Sigmoid colon (tissue), 7 donors: ENCODE data around the gene NHLRC4. TPM values are rescaled to one million over a fixed set of nuclear protein-coding genes. Genes with fewer than 3 reads are reported as not detected.
A peak's percentile ranks its signal among the peaks of the same experiment; 100 is the strongest.

Experiments
- DNase-seq: peaks from one replicate; pipeline ENCODE4 v3.0.0-alpha.2; 2019
- H3K27ac ChIP-seq, 4 donors: fragments of 200-600 bp; sonication (generic); one replicate each; pipeline ENCODE4 v1.5.1; 2016 to 2019; ENCODE audit warnings: mild to moderate bottlenecking in 1 of 4
- H3K27me3 ChIP-seq, 3 donors: fragments of 200-600 bp; sonication (generic); one replicate each; pipeline ENCODE4 v1.5.1; 2019; ENCODE audit warnings: mild to moderate bottlenecking in 1 of 3
- H3K36me3 ChIP-seq, 4 donors: fragments of 200-600 bp; sonication (generic); one replicate each; pipeline ENCODE4 v1.5.1; 2016 to 2019
- H3K4me1 ChIP-seq, 4 donors: fragments of 200-600 bp; sonication (generic); one replicate each; pipeline ENCODE4 v1.5.1; 2017 to 2019
- H3K4me3 ChIP-seq, 4 donors: fragments of 200-600 bp; sonication (generic); one replicate each; pipeline ENCODE4 v1.5.1; 2017 to 2019; ENCODE audit warnings: mild to moderate bottlenecking in 2 of 4, moderate library complexity in 1 of 4
- H3K9me3 ChIP-seq, 4 donors: fragments of 200-600 bp in 3 of 4; sonication (generic) in 3 of 4; one replicate each; pipeline versions ENCODE4 v1.5.1 to v1.6.1; 2013 to 2019
- CTCF ChIP-seq, 4 experiments: fragments of 450-650 bp in 3 of 4; fragments of 200-600 bp in 1 of 4; IDR thresholded peaks; one replicate each; pipeline ENCODE4 v1.5.1; 2016 to 2019; ENCODE audit warnings: antibody characterized with exemption in 4 of 4, mild to moderate bottlenecking in 3 of 4, moderate library complexity in 2 of 4
- EP300 ChIP-seq, 4 donors: sonication (generic); formaldehyde crosslinking; IDR thresholded peaks; one replicate each; pipeline ENCODE4 v1.6.1; 2017; ENCODE audit warnings: antibody characterized with exemption in 4 of 4
- POLR2A ChIP-seq, 2 donors: fragments of 450-650 bp; IDR thresholded peaks; one replicate each; pipeline ENCODE4 v1.6.1; 2016; ENCODE audit warnings: antibody characterized with exemption in 2 of 2, mild to moderate bottlenecking in 2 of 2, moderate library complexity in 2 of 2
- POLR2AphosphoS5 ChIP-seq, 4 donors: sonication (generic); formaldehyde crosslinking; IDR thresholded peaks; one replicate each; pipeline ENCODE4 v1.6.1; 2017; ENCODE audit warnings: antibody characterized with exemption in 4 of 4
- WGBS, 2 donors: extraction: QIAGEN DNeasy Blood & Tissue Kit; methylation state at CpG; one replicate each; pipeline ENCODE4 v1.1.7; 2013; 5-methylcytosine and 5-hydroxymethylcytosine counted together
- intact Hi-C: fragments of 100-400 bp; cut with DNase I; formaldehyde crosslinking; loops from one replicate; pipeline ENCODE4 v1.15.1; 2023
- polyA plus RNA-seq, 3 donors: library from polyadenylated mRNA; stranded (reverse); fragments of 200-250 nt; gene quantifications; one replicate each; pipeline ENCODE4 v1.2.3, GENCODE V29; 2013
- total RNA-seq, 4 donors: library from RNA; depleted of rRNA; stranded (reverse); fragments of >200 nt; gene quantifications; one replicate each; pipeline ENCODE4 v1.1.0, GENCODE V29; 2016
- donor health status: healthy with polysubstance abuse.
- donor health status: Bipolar disorder and iron deficiency.
- donor health status: healthy.

The NHLRC4 gene
- total and polyA plus RNA-seq, 7 donors, result 0.60 to 4.2 (median 1.5) TPM

GRCh38 chr16:527015-527903 is 39.5 kb upstream of the NHLRC4 start, which contains the start of gene CAPN15:
Gene CAPN15, plus strand, starts transcription at chr16:527712. Its CDS starts 19,127 bp downstream, at chr16:546839.
- WGBS, 2 donors, result 0 to 1% methylated on average over 129 of the region's 129 CpGs
- peak; percentile 94 for DNase-seq
- intact Hi-C loops, result loop anchor here (2.0 to 5.0 kb wide), 3 partner anchors 102 to 145 kb away; partner anchors contain the start of genes PGAP6 and RAB11FIP3
- peak within 1 kb of the TSS; percentile 57 to 65 (median 62) for H3K4me3 ChIP-seq
- no peaks in the 10 kb centered on the region for H3K27me3 ChIP-seq
- TF ChIP-seq POLR2A (IDR thresholded peaks at IDR 0.05) (peak; percentile 48 to 59), POLR2AphosphoS5 (IDR thresholded peaks at IDR 0.05) (peak; percentile 74 to 93 (median 84)), CTCF (IDR thresholded peaks at IDR 0.05) (peak; percentile 9 to 37 (median 26)), EP300 (IDR thresholded peaks at IDR 0.05) (no peak)
- no peaks in the 10 kb centered on the region for H3K9me3 ChIP-seq
- H3K36me3 ChIP-seq, result no peaks in the 10 kb centered on the region
- peaks cover 0 to 55% (median 41%) of the 10 kb centered on the region in 4 donors for H3K4me1 ChIP-seq
- H3K27ac ChIP-seq, result peak within 1 kb of the TSS; percentile 86 to 96 (median 94)

GRCh38 chr16:528111-529011 is 38.4 kb upstream of the NHLRC4 start:
- WGBS, 2 donors, result 1 to 3% methylated on average over 55 of the region's 55 CpGs
- peak overlapping the region; percentile 57 to 65 (median 62) for H3K4me3 ChIP-seq
- DNase-seq, result no peak
- intact Hi-C loops, result loop anchor here (5.0 kb wide), 2 partner anchors 134 to 146 kb away; partner anchors contain the start of gene PGAP6
- H3K36me3 ChIP-seq, result no peaks in the 10 kb centered on the region
- TF ChIP-seq CTCF (IDR thresholded peaks at IDR 0.05) (no peak), POLR2AphosphoS5 (IDR thresholded peaks at IDR 0.05) (no peak), POLR2A (IDR thresholded peaks at IDR 0.05) (peak in 1 of 2 donors; percentile 52), EP300 (IDR thresholded peaks at IDR 0.05) (no peak)
- H3K9me3 ChIP-seq, result no peaks in the 10 kb centered on the region
- peaks cover 0 to 55% (median 43%) of the 10 kb centered on the region in 4 donors for H3K4me1 ChIP-seq
- peak overlapping the region; percentile 70 to 94 (median 84) for H3K27ac ChIP-seq
- H3K27me3 ChIP-seq, result no peaks in the 10 kb centered on the region

- Histone ChIP-seq H3K9me3 (no peaks in the 10 kb centered on the region), H3K27ac (peak overlapping the region; percentile 70 to 94 (median 84)), H3K4me3 (peak overlapping the region; percentile 57 to 65 (median 62)), H3K27me3 (no peaks in the 10 kb centered on the region), H3K36me3 (no peaks in the 10 kb centered on the region), H3K4me1 (peaks cover 0 to 52% (median 43%) of the 10 kb centered on the region in 4 donors)
- DNase-seq, result no peak
- 9 to 42% methylated on average over 12 of the region's 12 CpGs for WGBS, 2 donors
- intact Hi-C loops, result loop anchor here (5.0 kb wide), 2 partner anchors 133 to 147 kb away; partner anchors contain the start of gene PGAP6
- no peak for TF ChIP-seq EP300 (IDR thresholded peaks at IDR 0.05)
- TF ChIP-seq POLR2A (IDR thresholded peaks at IDR 0.05), result no peak
- no peak for TF ChIP-seq POLR2AphosphoS5 (IDR thresholded peaks at IDR 0.05)
- no peak for TF ChIP-seq CTCF (IDR thresholded peaks at IDR 0.05)
Measured at GRCh38 chr16:529012-529575, 37.7 kb upstream of the NHLRC4 start.

GRCh38 chr16:530111-530817 is 36.5 kb upstream of the NHLRC4 start:
- no peak for DNase-seq
- 59 to 81% methylated on average over 23 of the region's 23 CpGs for WGBS, 2 donors
- Histone ChIP-seq H3K27ac (no peak overlapping the region), H3K36me3 (peaks cover 0 to 3% (median 0%) of the 10 kb centered on the region in 4 donors), H3K27me3 (no peaks in the 10 kb centered on the region), H3K4me1 (peaks cover 0 to 45% (median 41%) of the 10 kb centered on the region in 4 donors), H3K9me3 (no peaks in the 10 kb centered on the region), H3K4me3 (no peak overlapping the region)
- intact Hi-C loops, result no loop called here
- TF ChIP-seq POLR2AphosphoS5 (IDR thresholded peaks at IDR 0.05) (no peak), POLR2A (IDR thresholded peaks at IDR 0.05) (no peak), CTCF (IDR thresholded peaks at IDR 0.05) (no peak), EP300 (IDR thresholded peaks at IDR 0.05) (no peak)
